SK-N-SH treated with all-trans-retinoic acid at 6 μM for 48 hours (cell line): ENCODE results near the gene OTUB1.
A peak's percentile ranks its signal among the peaks of the same experiment; 100 is the strongest.

Experiments
- ATAC-seq: fragments of 200-7000 bp; cut with Tn5 transposase; 3 replicates; pipeline ENCODE4 v1.9.1; 2020; ENCODE audit warnings: mild to moderate bottlenecking, moderate library complexity
- ARNTL ChIP-seq: fragments of 450-650 bp; formaldehyde crosslinking; IDR thresholded peaks from 2 replicates; pipeline ENCODE4 v1.5.0; 2020; ENCODE audit warnings: low read depth, mild to moderate bottlenecking, moderate library complexity, borderline replicate concordance
- BACH2 ChIP-seq: fragments of 250-450 bp; sonication (Bioruptor Pico); IDR thresholded peaks from 2 replicates; pipeline ENCODE4 v1.9.0; 2021; ENCODE audit warnings: mild to moderate bottlenecking, borderline replicate concordance
- ESRRG ChIP-seq: fragments of 250-450 bp; sonication (Bioruptor Pico); IDR thresholded peaks from 2 replicates; pipeline ENCODE4 v1.6.1; 2021; ENCODE audit warnings: mild to moderate bottlenecking
- ISL1 ChIP-seq: fragments of 250-450 bp; sonication (Bioruptor Pico); IDR thresholded peaks from 2 replicates; pipeline ENCODE4 v2.1.2; 2022; ENCODE audit warnings: mild to moderate bottlenecking, moderate library complexity
- PPARA ChIP-seq: fragments of 250-450 bp; sonication (Bioruptor Pico); IDR thresholded peaks from 2 replicates; pipeline ENCODE4 v1.5.0; 2020; ENCODE audit warnings: mild to moderate bottlenecking, borderline replicate concordance
- RARB ChIP-seq: fragments of 250-450 bp; sonication (Bioruptor Pico); IDR thresholded peaks from 2 replicates; pipeline ENCODE4 v1.8.0; 2021; ENCODE audit warnings: mild to moderate bottlenecking, moderate library complexity
- SNAI2 ChIP-seq: fragments of 250-450 bp; sonication (Bioruptor Pico); IDR thresholded peaks from 2 replicates; pipeline ENCODE4 v1.5.0; 2020; ENCODE audit warnings: mild to moderate bottlenecking, moderate library complexity
- TOX ChIP-seq: fragments of 250-450 bp; sonication (Bioruptor Pico); IDR thresholded peaks from 2 replicates; pipeline ENCODE4 v1.8.0; 2021; ENCODE audit warnings: mild to moderate bottlenecking, moderate library complexity, borderline replicate concordance
- ZC3H10 ChIP-seq: fragments of 250-450 bp; sonication (Bioruptor Pico); IDR thresholded peaks from 2 replicates; pipeline ENCODE4 v1.5.1; 2021; ENCODE audit warnings: mild to moderate bottlenecking, moderate library complexity
- ZFP3 ChIP-seq: fragments of 250-450 bp; sonication (Bioruptor Pico); IDR thresholded peaks from 2 replicates; pipeline ENCODE4 v1.5.0; 2020; ENCODE audit warnings: mild to moderate bottlenecking, moderate library complexity
- ZFP30 ChIP-seq: fragments of 450-650 bp; formaldehyde crosslinking; IDR thresholded peaks from 2 replicates; pipeline ENCODE4 v1.5.0; 2022; ENCODE audit warnings: mild to moderate bottlenecking, moderate library complexity
- ZNF565 ChIP-seq: fragments of 450-650 bp; formaldehyde crosslinking; conservative IDR thresholded peaks from 2 replicates; pipeline ENCODE4 v1.5.0; 2020; ENCODE audit warnings: low read depth, mild to moderate bottlenecking, moderate library complexity
- ZNF70 ChIP-seq: fragments of 450-650 bp; formaldehyde crosslinking; IDR thresholded peaks from 2 replicates; pipeline ENCODE4 v1.5.0; 2020; ENCODE audit warnings: mild to moderate bottlenecking, moderate library complexity
- TF ChIP-seq, protein P1 (sequence below): fragments of 250-450 bp; sonication (Bioruptor Pico); IDR thresholded peaks from 2 replicates; pipeline ENCODE4 v1.5.0; 2020; ENCODE audit warnings: mild to moderate bottlenecking, moderate library complexity
- TF ChIP-seq, protein P2 (sequence below): fragments of 250-450 bp; sonication (Bioruptor Pico); IDR thresholded peaks from 2 replicates; pipeline ENCODE4 v1.5.1; 2020; ENCODE audit warnings: low read depth, mild to moderate bottlenecking, moderate library complexity
- TF ChIP-seq, protein P3 (sequence below): fragments of 250-450 bp; sonication (Bioruptor Pico); IDR thresholded peaks from 2 replicates; pipeline ENCODE4 v1.5.1; 2021; ENCODE audit warnings: mild to moderate bottlenecking, moderate library complexity

Gene OTUB1

DNA sequence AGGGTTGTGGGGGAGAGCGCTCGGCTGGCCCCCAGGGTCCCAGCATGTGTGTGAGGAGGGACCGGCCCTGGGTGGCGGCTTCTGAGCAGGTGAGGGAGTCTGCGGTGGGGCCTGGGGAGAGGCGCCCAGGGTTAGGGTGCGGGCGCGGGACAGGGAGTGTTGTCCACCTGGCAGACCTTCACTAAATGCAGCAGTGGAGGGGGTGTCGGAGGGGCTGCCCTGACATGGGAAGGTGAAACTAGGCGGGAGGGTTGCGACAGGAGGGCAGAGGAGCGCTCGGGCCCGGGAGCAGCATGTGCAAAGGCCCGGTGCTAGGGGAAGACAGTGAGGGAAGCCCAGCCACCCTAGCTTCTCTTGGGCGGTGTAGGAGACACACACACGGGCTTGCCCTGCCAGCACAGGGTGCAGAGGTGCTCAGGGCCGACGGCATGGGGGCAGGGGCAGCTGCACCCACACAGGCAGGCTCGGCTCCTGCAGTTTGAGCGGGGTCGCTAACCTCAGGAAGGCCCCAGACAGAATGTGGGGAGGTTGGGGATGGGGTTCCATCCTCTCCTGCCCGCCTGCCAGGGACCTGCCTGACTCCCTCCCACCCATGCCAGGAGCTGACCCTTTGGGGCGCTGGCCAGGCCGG lies 22.2 kb downstream of the OTUB1 start (continued):
- no peak for TF ChIP-seq BACH2 (CRISPR knock-in tag)
- TF ChIP-seq, protein P1, sequence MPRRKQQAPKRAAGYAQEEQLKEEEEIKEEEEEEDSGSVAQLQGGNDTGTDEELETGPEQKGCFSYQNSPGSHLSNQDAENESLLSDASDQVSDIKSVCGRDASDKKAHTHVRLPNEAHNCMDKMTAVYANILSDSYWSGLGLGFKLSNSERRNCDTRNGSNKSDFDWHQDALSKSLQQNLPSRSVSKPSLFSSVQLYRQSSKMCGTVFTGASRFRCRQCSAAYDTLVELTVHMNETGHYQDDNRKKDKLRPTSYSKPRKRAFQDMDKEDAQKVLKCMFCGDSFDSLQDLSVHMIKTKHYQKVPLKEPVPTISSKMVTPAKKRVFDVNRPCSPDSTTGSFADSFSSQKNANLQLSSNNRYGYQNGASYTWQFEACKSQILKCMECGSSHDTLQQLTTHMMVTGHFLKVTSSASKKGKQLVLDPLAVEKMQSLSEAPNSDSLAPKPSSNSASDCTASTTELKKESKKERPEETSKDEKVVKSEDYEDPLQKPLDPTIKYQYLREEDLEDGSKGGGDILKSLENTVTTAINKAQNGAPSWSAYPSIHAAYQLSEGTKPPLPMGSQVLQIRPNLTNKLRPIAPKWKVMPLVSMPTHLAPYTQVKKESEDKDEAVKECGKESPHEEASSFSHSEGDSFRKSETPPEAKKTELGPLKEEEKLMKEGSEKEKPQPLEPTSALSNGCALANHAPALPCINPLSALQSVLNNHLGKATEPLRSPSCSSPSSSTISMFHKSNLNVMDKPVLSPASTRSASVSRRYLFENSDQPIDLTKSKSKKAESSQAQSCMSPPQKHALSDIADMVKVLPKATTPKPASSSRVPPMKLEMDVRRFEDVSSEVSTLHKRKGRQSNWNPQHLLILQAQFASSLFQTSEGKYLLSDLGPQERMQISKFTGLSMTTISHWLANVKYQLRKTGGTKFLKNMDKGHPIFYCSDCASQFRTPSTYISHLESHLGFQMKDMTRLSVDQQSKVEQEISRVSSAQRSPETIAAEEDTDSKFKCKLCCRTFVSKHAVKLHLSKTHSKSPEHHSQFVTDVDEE (CRISPR knock-in tag) = no peak

DNA sequence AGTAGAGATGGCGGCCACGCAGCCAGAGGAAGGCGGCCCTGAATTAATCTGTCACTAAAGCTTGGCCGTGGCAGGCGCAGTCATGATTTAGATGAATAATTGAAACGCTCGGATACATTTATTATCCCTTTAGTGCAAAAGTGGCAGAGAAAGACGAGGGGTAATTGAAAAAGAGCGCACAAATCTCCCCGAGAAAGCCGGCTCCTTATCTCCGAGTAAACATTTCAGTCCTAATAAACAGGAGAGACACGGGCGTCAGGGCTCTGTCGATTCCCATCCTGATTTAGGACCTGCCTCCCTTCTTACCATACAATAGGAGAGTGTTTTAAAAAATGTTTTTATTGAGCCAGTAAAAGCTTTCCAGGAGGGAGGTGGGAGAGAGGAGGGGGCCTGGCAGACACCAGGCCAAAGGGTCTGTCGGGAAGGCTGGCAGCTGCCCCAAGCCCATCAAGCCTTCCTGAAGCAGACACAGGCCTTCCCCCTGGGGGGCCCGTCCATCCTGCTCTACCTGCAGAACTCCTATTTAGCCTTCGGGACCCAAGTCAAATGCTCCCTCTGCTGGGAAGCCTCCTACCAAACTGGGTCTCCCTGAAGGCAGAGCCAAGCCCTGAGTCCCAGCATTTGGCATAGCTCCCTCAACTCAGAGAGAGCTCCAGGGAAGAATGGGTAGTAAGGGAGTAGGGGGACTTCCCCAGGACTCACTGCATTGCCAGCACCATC lies 22.8 kb downstream of the OTUB1 start:
- ATAC-seq = no peak
- TF ChIP-seq ISL1 (no peak), RARB (CRISPR knock-in tag) (no peak), ZFP3 (CRISPR knock-in tag) (peak; percentile 91)
- TF ChIP-seq, protein P2, sequence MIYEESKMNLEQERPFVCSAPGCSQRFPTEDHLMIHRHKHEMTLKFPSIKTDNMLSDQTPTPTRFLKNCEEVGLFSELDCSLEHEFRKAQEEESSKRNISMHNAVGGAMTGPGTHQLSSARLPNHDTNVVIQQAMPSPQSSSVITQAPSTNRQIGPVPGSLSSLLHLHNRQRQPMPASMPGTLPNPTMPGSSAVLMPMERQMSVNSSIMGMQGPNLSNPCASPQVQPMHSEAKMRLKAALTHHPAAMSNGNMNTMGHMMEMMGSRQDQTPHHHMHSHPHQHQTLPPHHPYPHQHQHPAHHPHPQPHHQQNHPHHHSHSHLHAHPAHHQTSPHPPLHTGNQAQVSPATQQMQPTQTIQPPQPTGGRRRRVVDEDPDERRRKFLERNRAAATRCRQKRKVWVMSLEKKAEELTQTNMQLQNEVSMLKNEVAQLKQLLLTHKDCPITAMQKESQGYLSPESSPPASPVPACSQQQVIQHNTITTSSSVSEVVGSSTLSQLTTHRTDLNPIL (CRISPR knock-in tag) = no peak
- TF ChIP-seq, all 23 proteins: peak for 1

DNA sequence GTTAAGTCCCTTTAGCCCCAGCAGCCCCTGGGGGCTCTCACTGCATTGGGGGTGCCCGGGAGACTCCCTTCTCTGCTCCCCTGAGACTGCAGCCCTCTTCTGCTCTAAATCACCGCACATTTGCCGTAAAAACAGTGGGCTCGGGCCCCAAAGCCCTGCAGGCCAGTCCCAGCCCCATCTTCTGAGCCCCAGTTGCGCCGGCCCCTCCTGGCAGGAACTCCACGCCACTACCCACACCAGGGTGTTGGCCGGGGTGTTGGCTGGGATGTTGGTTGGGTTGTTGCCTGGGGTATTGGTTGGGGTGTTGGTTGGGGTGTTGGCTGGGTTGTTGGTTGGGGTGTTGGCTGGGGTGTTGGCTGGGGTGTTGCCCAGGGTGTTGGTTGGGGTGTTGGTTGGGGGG lies 23.5 kb downstream of the OTUB1 start:
- TF ChIP-seq ZFP30 (CRISPR knock-in tag) (no peak), PPARA (no peak), ZNF70 (CRISPR knock-in tag) (no peak), SNAI2 (CRISPR knock-in tag) (no peak), ESRRG (no peak), BACH2 (CRISPR knock-in tag) (no peak), TOX (no peak), ISL1 (no peak), ZC3H10 (no peak), ZNF565 (CRISPR knock-in tag) (no peak)
- TF ChIP-seq, protein P2 (CRISPR knock-in tag) = no peak
- TF ChIP-seq, protein P3, sequence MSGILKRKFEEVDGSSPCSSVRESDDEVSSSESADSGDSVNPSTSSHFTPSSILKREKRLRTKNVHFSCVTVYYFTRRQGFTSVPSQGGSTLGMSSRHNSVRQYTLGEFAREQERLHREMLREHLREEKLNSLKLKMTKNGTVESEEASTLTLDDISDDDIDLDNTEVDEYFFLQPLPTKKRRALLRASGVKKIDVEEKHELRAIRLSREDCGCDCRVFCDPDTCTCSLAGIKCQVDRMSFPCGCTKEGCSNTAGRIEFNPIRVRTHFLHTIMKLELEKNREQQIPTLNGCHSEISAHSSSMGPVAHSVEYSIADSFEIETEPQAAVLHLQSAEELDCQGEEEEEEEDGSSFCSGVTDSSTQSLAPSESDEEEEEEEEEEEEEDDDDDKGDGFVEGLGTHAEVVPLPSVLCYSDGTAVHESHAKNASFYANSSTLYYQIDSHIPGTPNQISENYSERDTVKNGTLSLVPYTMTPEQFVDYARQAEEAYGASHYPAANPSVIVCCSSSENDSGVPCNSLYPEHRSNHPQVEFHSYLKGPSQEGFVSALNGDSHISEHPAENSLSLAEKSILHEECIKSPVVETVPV (CRISPR knock-in tag) = no peak
- ATAC-seq = no peak

DNA sequence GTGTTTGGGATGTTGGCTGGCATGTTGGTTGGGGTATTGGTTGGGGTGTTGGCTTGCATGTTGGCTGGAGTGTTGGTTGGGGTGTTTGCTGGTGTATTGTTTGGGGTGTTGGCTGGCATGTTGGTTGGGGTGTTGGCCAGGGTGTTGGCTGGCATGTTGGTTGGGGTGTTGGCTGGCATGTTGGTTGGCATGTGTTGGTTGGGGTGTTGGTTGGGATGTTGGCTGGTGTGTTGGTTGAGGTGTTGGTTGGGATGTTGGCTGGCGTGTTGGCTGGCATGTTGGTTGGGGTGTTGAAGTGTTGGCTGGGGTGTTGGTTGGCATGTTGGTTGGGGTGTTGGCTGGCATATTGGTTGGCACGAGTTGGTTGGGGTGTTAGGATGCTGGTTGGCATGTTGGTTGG lies 24.5 kb downstream of the OTUB1 start:
- no peak for ATAC-seq

More for the DNA sequence above, 24.5 kb downstream of the OTUB1 start:
- TF ChIP-seq ZFP30 (CRISPR knock-in tag) (no peak), ARNTL (CRISPR knock-in tag) (no peak), RARB (CRISPR knock-in tag) (no peak), SNAI2 (CRISPR knock-in tag) (no peak)
- TF ChIP-seq, protein P1 (CRISPR knock-in tag) = no peak
- TF ChIP-seq, all 23 proteins: peak for 0
